GM12878 (cell line): ENCODE data around the gene PRMT1. TPM values are rescaled to one million over a fixed set of nuclear protein-coding genes. Genes with fewer than 3 reads are reported as not detected.
A peak's percentile ranks its signal among the peaks of the same experiment; 100 is the strongest.

Experiments used
- ATAC-seq: fragments of 200-7000 bp; cut with Tn5 transposase; 3 replicates; pipeline ENCODE4 v1.9.1; 2020; ENCODE audit warnings: mild to moderate bottlenecking, moderate library complexity
- BruUV-seq: library from RNA; stranded (reverse); fragments of 400-500 nt; replicated peaks from 2 replicates; lab custom pipeline; 2021; lab: Mats Ljungman, UMichigan
- CTCF ChIA-PET: fragments of 300-600 bp; sonication (Branson Sonifier 250); formaldehyde crosslinking; extraction: SDS; loops from one replicate; lab custom pipeline; 2021; ENCODE audit warnings: inconsistent platforms; lab: Yijun Ruan, JAX
- POLR2A ChIA-PET: fragments of 350-600 bp; formaldehyde crosslinking; extraction: SDS; loops from one replicate; lab custom pipeline; 2021; ENCODE audit warnings: inconsistent platforms; lab: Charles Lee
- RAD21 ChIA-PET: fragments of 300-600 bp; sonication (Branson Sonifier 250); formaldehyde crosslinking; loops from one replicate; lab custom pipeline; 2023; ENCODE audit warnings: antibody characterized with exemption; ENCODE audit not compliant: unreplicated experiment; lab: Charles Lee
- SMC1A ChIA-PET: fragments of 300-600 bp; sonication (Branson Sonifier 250); formaldehyde crosslinking; loops from one replicate; lab custom pipeline; 2023; ENCODE audit not compliant: unreplicated experiment, uncharacterized antibody; lab: Charles Lee
- DNase-seq: peaks from one replicate; pipeline ENCODE4 v3.0.0-alpha.2; 2011; ENCODE audit warnings: low read depth, low spot score
- FAIRE-seq: peaks from 3 replicates; lab custom pipeline; 2011; peaks lifted over from hg19 to GRCh38; lab: Jason Lieb, UNC
- H2AFZ ChIP-seq: 2 replicates; pipeline ENCODE4 v1.6.0; 2011; ENCODE audit warnings: low read depth, low read length, control low read depth; ENCODE audit not compliant: control insufficient read depth
- H3K27ac ChIP-seq: 2 replicates; pipeline ENCODE4 v1.5.1; 2011; ENCODE audit warnings: control low read depth; ENCODE audit not compliant: control insufficient read depth, insufficient read depth
- H3K27me3 ChIP-seq, 2 experiments: replicated peaks in 1 of 2; 2 replicates each; pipeline versions ENCODE4 v1.6.0 to v1.6.1; 2011; ENCODE audit warnings: low read length in 1 of 2; ENCODE audit not compliant: control insufficient read depth in 2 of 2, insufficient read depth in 2 of 2
- H3K36me3 ChIP-seq, 2 experiments: 2 replicates each; pipeline ENCODE4 v1.5.1; 2011; ENCODE audit warnings: low read length in 1 of 2; ENCODE audit not compliant: control insufficient read depth in 2 of 2, insufficient read depth in 2 of 2
- H3K4me1 ChIP-seq: 2 replicates; pipeline ENCODE4 v1.6.1; 2011; ENCODE audit warnings: mild to moderate bottlenecking, low read length, moderate library complexity, mixed read lengths; ENCODE audit not compliant: control insufficient read depth, insufficient read depth
- H3K4me2 ChIP-seq: 2 replicates; pipeline ENCODE4 v1.6.0; 2011; ENCODE audit warnings: control low read depth; ENCODE audit not compliant: control insufficient read depth, insufficient read depth
- H3K4me3 ChIP-seq: fragments of 200-600 bp; sonication (generic); 2 replicates; pipeline ENCODE4 v1.5.1; 2016
- H3K79me2 ChIP-seq: 2 replicates; pipeline ENCODE4 v1.6.0; 2011; ENCODE audit warnings: low read length; ENCODE audit not compliant: control insufficient read depth, insufficient read depth
- H3K9ac ChIP-seq: 2 replicates; pipeline ENCODE4 v1.8.0; 2011; ENCODE audit warnings: low read length, control low read depth, mixed read lengths; ENCODE audit not compliant: control insufficient read depth, insufficient read depth
- H3K9me3 ChIP-seq: replicated peaks from 3 replicates; pipeline ENCODE4 v1.5.1; 2011; ENCODE audit warnings: mild to moderate bottlenecking, low read length; ENCODE audit not compliant: control insufficient read depth, insufficient read depth
- H4K20me1 ChIP-seq: 2 replicates; pipeline ENCODE4 v1.6.0; 2011; ENCODE audit not compliant: control insufficient read depth, insufficient read depth
- CBFB ChIP-seq: IDR thresholded peaks from 2 replicates; pipeline ENCODE4 v1.6.1; 2016; ENCODE audit warnings: antibody characterized with exemption, low read depth
- CHD4 ChIP-seq: fragments of 200-600 bp; sonication (generic); IDR thresholded peaks from 2 replicates; pipeline ENCODE4 v1.6.1; 2016; ENCODE audit warnings: mild to moderate bottlenecking
- E4F1 ChIP-seq: fragments of 450-650 bp; IDR thresholded peaks from 2 replicates; pipeline ENCODE4 v1.6.1; 2018; ENCODE audit warnings: borderline replicate concordance, mild to moderate bottlenecking; ENCODE audit not compliant: partially characterized antibody
- NR2C2 ChIP-seq: IDR thresholded peaks from 2 replicates; pipeline ENCODE4 v1.6.1; 2011; ENCODE audit warnings: borderline replicate concordance, low read depth; ENCODE audit not compliant: control insufficient read depth, insufficient read length
- POLR2A ChIP-seq: IDR thresholded peaks from 2 replicates; pipeline ENCODE4 v1.6.1; 2011; ENCODE audit warnings: low read depth, mild to moderate bottlenecking, low read length
- REST ChIP-seq: IDR thresholded peaks from 2 replicates; pipeline ENCODE4 v1.6.1; 2012; ENCODE audit warnings: mild to moderate bottlenecking, low read depth, low read length
- SMAD1 ChIP-seq: fragments of 450-650 bp; IDR thresholded peaks from 2 replicates; pipeline ENCODE4 v1.6.1; 2018; ENCODE audit warnings: mild to moderate bottlenecking, low read depth; ENCODE audit not compliant: partially characterized antibody
- SP1 ChIP-seq: IDR thresholded peaks from one replicate; pipeline ENCODE4 v1.6.1; 2011; ENCODE audit warnings: low read depth, low read length
- YY1 ChIP-seq: IDR thresholded peaks from 2 replicates; pipeline ENCODE4 v1.6.1; 2011; ENCODE audit warnings: low read depth, mild to moderate bottlenecking, low read length
- ZNF274 ChIP-seq: IDR thresholded peaks from one replicate; pipeline ENCODE4 v1.8.0; 2011; ENCODE audit not compliant: insufficient read length, insufficient read depth
- ZSCAN29 ChIP-seq: fragments of 450-650 bp; IDR thresholded peaks from 2 replicates; pipeline ENCODE4 v1.6.1; 2017; ENCODE audit warnings: mild to moderate bottlenecking, moderate library complexity
- WGBS: methylation state at CpG from one replicate; pipeline ENCODE4 v1.1.6; 2016; ENCODE audit warnings: low lambda C conversion rate; ENCODE audit not compliant: insufficient replicate concordance, insufficient coverage; ENCODE audit errors: missing lambda C conversion rate; 5-methylcytosine and 5-hydroxymethylcytosine counted together
- in situ Hi-C: fragments of 300-500 bp; cut with MboI; formaldehyde crosslinking; loops from 9 replicates; pipeline ENCODE4 v1.14.3; 2018; ENCODE audit warnings: mixed read lengths
- intact Hi-C: fragments of 100-400 bp; cut with micrococcal nuclease; formaldehyde crosslinking; loops from one replicate; pipeline ENCODE4 v1.14.2; 2022; ENCODE audit not compliant: unreplicated experiment
- polyA plus RNA-seq, 11 experiments: library from polyadenylated mRNA; depleted of rRNA in 4 of 11; unstranded in 6 of 11; stranded (reverse) in 5 of 11; fragments of >200 nt; fragmentation: Nextera tagmentation in 4 of 11; fragmentation: Illumina TruSeq in 1 of 11; extraction: Ambion mirVana in 4 of 11; extraction: Trizol in 1 of 11; gene quantifications; 1 replicate in 1 of 11; 2 replicates in 10 of 11; pipeline versions ENCODE4 v1.2.1 to v1.2.3, GENCODE V29; 2011 to 2016; ENCODE audit warnings: inconsistent platforms in 2 of 11, missing spikeins in 2 of 11, low read depth in 1 of 11
- total RNA-seq, 4 experiments: library from RNA; depleted of rRNA in 3 of 4; stranded (reverse); fragments of >200 nt in 3 of 4; fragmentation: Illumina TruSeq in 1 of 4; extraction: Trizol in 1 of 4; gene quantifications; 2 replicates each; pipeline versions ENCODE4 v1.2.1 to v1.2.3, GENCODE V29; 2013 to 2021

The PRMT1 gene
- total and polyA plus RNA-seq, 10 of the 15 experiments (the other 5 are each of a cell fraction or from before 2014, with no cell fraction given): 19.9 to 667 (median 444) TPM

GRCh38 chr19:49662011-49662410, 15.1 kb upstream of the PRMT1 start:
- H3K4me2 ChIP-seq: no peak overlapping the region
- H3K4me3 ChIP-seq: no peak overlapping the region
- H4K20me1 ChIP-seq: peaks cover 4% of the 10 kb centered on the region
- H3K4me1 ChIP-seq: peaks cover 14% of the 10 kb centered on the region
- RAD21 ChIA-PET: no interaction called here
- 97% methylated on average over 16 of the region's 16 CpGs for WGBS
- no peak for ATAC-seq
- CTCF ChIA-PET: interaction anchor here (1.1 kb wide), 1 partner anchor 10 kb away, joined by 4 read pairs; no protein-coding TSS in a partner anchor
- no peak for FAIRE-seq
- H3K27me3 ChIP-seq: no peaks in the 10 kb centered on the region
- TF ChIP-seq CHD4: no peak
- TF ChIP-seq POLR2A: peak; percentile 30; the same call in 1 of the 2 replicates
- SMC1A ChIA-PET: interaction anchor here (2.0 kb wide), 1 partner anchor 18 kb away, joined by 4 read pairs; no protein-coding TSS in a partner anchor
- H2AFZ ChIP-seq: no peak overlapping the region
- POLR2A ChIA-PET: interaction anchor here (1.2 kb wide), 1 partner anchor 14 kb away, joined by 5 read pairs; the partner anchor contains the start of gene PRMT1
- H3K79me2 ChIP-seq: peaks cover 36% of the 10 kb centered on the region
- BruUV-seq: no TSS peak
- H3K27ac ChIP-seq: no peak overlapping the region
- no peak overlapping the region for H3K9ac ChIP-seq
- peaks cover 12 to 35% of the 10 kb centered on the region in 2 experiments for H3K36me3 ChIP-seq
- H3K9me3 ChIP-seq: no peaks in the 10 kb centered on the region
- no peak for DNase-seq
- intact Hi-C loops: no loop called here
- in situ Hi-C loops: no loop called here

- peaks cover 36% of the 10 kb centered on the region for H3K79me2 ChIP-seq
- no peak for ATAC-seq
- BruUV-seq: no TSS peak
- H3K9ac ChIP-seq: no peak overlapping the region; the same call in 1 of the 2 replicates
- H2AFZ ChIP-seq: no peak overlapping the region
- H3K27ac ChIP-seq: no peak overlapping the region
- ChIA-PET POLR2A (interaction anchor here (1.2 to 6.0 kb wide), 4 partner anchors 13 to 155 kb away, joined by 3 to 126 read pairs (median 41); partner anchors contain the start of genes MED25, PRMT1, PRR12 and RRAS), SMC1A (interaction anchor here (0.6 to 2.0 kb wide), 3 partner anchors 12 to 33 kb away, joined by 3 to 8 read pairs (median 4); no protein-coding TSS in a partner anchor), RAD21 (interaction anchor here (1.6 to 3.4 kb wide), 4 partner anchors 12 to 23 kb away, joined by 5 to 34 read pairs (median 10); partner anchors contain the start of genes PRMT1 and RRAS), CTCF (interaction anchor here (0.9 to 5.5 kb wide), 4 partner anchors 13 to 23 kb away, joined by 3 to 80 read pairs (median 8); partner anchors contain the start of genes PRMT1 and RRAS)
- peaks cover 4% of the 10 kb centered on the region for H4K20me1 ChIP-seq
- DNase-seq: no peak
- H3K27me3 ChIP-seq: no peaks in the 10 kb centered on the region
- H3K9me3 ChIP-seq: no peaks in the 10 kb centered on the region
- in situ Hi-C loops (no loop called here), intact Hi-C loops (no loop called here)
- FAIRE-seq: no peak
- peak overlapping the region; percentile 57 for H3K4me2 ChIP-seq
- WGBS: 89% methylated on average over 11 of the region's 12 CpGs
- H3K4me1 ChIP-seq: peaks cover 14% of the 10 kb centered on the region
- peaks cover 12 to 28% of the 10 kb centered on the region in 2 experiments for H3K36me3 ChIP-seq
- H3K4me3 ChIP-seq: peak overlapping the region; percentile 99
- TF ChIP-seq SMAD1 (no peak), ZNF274 (no peak), ZSCAN29 (no peak), SP1 (no peak), CBFB (no peak), YY1 (no peak), REST (no peak), E4F1 (no peak), NR2C2 (no peak)
Measured at GRCh38 chr19:49663224-49663623, 13.8 kb upstream of the PRMT1 start.
